ENCODE results near the gene TRIP13.

The TRIP13 gene

GRCh38 chr5:854966-855743 lies 37.5 kb upstream of the TRIP13 start:
- no peak overlapping the region for H3K4me3 ChIP-seq (ENCODE audit: low read depth, low read length)

- H3K4me3 ChIP-seq (ENCODE audit: low read depth, low read length) = no peak overlapping the region
These were observed 36.7 kb upstream of the TRIP13 start for GRCh38 chr5:855771-856530.

DNA sequence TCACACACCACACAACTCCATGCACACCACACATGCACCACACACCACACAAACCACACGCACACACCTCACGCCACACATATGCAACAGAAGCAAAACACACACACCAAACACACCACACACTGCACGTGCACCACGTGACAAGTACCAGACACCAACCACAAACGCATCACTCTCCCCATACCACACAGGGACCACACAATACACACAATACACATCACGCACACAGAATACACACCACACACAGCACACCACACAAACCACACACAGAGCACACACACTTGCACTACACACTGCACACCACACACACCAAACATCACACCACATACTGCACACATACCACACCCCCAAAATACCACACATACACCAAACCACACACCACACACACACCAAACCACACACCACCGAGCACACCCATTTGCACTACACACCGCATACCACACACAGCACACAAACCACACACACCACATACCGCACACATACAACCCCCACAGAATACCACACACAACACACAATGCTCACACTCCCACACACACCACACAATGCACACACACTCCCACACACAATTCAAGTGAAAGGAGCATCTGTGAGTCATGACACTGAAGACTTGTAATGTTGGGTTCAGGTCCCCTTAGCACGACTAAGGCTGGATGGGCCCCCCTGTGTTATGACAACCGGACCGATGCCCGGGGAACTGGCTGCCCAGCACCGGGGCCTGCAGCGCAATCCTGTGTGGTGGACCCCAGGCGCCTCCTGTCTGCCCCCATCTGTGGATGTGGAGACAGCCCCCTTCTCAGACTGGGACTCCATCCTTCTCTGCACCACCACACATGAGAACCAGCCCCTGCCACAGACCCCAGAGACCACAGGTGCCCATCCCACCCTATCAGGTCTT lies 35.9 kb upstream of the TRIP13 start:
- no peak overlapping the region for H3K4me3 ChIP-seq (ENCODE audit: low read depth, low read length)

- H3K4me3 ChIP-seq (ENCODE audit: low read depth, low read length) = no peak overlapping the region
These were observed 34.0 kb upstream of the TRIP13 start for GRCh38 chr5:858726-859125.

- H3K4me3 ChIP-seq (ENCODE audit: low read depth, low read length) = no peak overlapping the region
These were observed 33.3 kb upstream of the TRIP13 start for GRCh38 chr5:859391-859790.

GRCh38 chr5:859798-860296 lies 32.8 kb upstream of the TRIP13 start:
- no peak overlapping the region for H3K4me3 ChIP-seq (ENCODE audit: low read depth, low read length)

- H3K4me3 ChIP-seq (ENCODE audit: low read depth, low read length) = no peak overlapping the region
These were observed 32.1 kb upstream of the TRIP13 start for GRCh38 chr5:860506-861150.

- H3K4me3 ChIP-seq (ENCODE audit: low read depth, low read length) = no peak overlapping the region
These were observed 31.0 kb upstream of the TRIP13 start for GRCh38 chr5:861442-862366.

DNA sequence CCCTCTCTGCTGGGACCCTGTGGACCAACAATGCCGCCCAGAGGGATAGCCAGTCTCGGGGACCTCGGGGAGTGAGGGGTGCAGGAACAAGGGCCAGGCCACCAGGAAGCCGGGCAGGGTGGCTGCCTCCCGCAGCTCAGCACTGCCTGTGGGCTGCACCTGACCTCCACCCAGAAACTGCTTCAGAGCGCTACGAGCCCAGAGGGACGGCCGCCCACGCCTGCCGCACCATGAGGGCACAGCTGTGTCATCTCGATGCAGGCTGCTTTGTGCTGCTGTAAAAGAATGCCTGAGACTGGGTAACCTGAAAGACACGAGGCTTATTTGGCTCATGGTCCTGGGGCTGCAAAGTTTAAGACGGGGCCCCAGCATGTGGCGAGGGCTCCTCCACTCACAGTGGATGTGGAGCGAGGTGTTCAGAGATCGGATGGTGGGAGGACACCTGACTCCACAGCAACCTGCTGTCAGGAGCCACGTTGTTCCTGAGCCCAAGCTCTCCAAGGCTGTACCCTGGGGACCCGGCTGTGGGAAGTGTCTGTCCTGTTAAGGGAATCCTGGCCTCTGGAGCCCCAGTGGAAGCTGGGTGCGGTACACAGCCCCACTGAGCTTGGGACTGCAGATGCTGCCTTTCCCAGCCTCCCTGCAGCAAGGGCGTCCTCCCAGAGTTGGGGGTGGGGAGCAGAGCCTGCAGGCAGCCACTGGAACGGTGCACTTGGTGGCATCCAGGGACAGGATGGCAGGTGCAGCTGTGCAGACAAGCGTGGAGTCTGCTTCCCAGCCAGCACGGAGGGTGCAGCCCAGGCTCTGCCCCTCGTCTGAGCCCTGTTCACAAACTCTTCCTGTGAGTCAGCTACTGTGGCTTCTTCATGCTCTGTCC lies 30.1 kb upstream of the TRIP13 start:
- H3K4me3 ChIP-seq (ENCODE audit: low read depth, low read length) = no peak overlapping the region

GRCh38 chr5:863244-863805 lies 29.4 kb upstream of the TRIP13 start:
- H3K4me3 ChIP-seq (ENCODE audit: low read depth, low read length) = no peak overlapping the region

DNA sequence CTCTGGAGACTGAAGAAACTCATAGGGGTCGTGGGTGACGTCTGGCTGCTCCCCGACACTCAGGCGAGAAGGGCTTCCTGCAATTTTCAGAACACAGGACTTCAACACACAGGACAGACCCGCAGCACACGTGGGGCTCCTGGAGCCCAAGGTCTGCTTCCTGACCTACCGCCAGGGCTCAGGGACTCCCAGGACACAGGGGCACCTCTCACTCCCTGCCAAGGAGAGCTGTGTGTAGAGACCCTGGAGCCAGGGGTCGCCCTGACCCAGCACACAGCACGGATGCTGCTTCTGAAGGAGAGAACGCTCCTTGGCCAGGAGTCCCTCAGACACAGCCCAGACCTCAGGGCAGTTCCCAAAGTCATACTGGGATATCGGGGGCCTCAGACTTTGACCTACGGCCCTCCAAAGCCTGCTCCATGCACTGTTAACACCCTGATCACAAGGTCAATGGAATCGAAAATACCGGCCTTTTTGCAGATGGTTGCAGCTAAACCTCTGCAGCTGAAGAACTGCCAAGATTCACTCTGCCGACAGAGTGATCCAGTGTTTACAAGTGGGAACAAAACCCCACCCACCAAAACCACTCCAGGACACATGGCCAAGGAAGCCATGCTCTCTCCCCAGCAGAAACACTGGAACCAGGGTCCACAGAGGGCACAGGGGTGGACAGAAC lies 28.1 kb upstream of the TRIP13 start:
- no peak overlapping the region for H3K4me3 ChIP-seq (ENCODE audit: low read depth, low read length)

- H3K4me3 ChIP-seq (ENCODE audit: low read depth, low read length) = no peak overlapping the region
These were observed 27.5 kb upstream of the TRIP13 start for GRCh38 chr5:865168-865521.

- H3K4me3 ChIP-seq (ENCODE audit: low read depth, low read length) = no peak overlapping the region
These were observed 26.9 kb upstream of the TRIP13 start for GRCh38 chr5:865771-866170.

DNA sequence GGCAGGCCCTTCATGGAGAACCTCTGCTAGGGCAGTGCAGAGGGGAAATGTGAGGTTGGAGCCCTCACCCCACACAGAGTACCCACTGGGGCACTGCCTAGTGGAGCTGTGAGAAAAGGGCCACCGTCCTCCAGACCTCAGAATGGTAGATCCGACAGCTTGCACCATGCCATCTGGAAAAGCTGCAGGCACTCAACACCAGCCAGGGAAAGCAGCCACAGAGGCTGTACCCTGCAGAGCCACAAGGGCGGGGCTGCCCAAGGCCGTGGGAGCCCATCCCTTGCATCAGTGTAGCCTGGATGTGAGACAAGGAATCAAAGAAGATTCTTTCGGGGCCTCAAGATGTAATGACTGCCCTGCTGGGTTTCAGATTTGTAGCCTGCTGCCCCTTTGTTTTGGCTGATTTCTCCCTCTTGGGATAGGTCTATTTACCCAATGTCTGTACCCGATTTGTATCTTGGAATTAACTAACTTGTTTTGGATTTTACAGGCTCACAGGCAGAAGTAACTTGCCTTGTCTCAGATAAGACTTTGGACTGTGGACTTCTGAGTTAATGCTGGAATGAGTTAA lies 25.3 kb upstream of the TRIP13 start:
- H3K4me3 ChIP-seq (ENCODE audit: low read depth, low read length) = no peak overlapping the region

- H3K4me3 ChIP-seq (ENCODE audit: low read depth, low read length) = no peak overlapping the region
These were observed 24.1 kb upstream of the TRIP13 start for GRCh38 chr5:868428-869135.

DNA sequence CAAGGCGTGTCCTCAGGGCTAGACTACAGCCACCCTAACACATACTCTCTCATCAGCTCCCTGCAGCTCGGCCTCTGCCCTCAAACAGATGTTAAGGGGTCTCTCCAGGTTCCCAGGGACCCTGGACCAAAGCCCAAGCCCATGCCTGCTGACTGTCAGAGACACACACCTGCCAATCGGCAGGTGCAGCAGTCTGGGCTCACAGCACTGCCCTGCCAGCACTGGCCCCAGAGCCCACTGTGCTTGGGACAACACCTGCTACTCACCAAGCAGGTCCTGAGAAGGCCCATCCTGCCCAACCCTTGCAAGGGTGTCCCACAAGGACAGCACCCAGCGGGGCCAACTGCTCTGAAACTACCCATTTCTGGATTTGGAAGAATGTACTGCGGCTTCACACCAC lies 21.7 kb upstream of the TRIP13 start:
- no peak overlapping the region for H3K4me3 ChIP-seq (ENCODE audit: low read depth, low read length)
